GM21576 (cell line): ENCODE results near the gene BORCS5.

Source experiments
- ATAC-seq: cut with Tn5 transposase; IDR thresholded peaks from one replicate; pipeline ENCODE4 v1.9.1; 2021; ENCODE audit warnings: mild to moderate bottlenecking, moderate library complexity; ENCODE audit not compliant: unreplicated experiment

Gene BORCS5

DNA sequence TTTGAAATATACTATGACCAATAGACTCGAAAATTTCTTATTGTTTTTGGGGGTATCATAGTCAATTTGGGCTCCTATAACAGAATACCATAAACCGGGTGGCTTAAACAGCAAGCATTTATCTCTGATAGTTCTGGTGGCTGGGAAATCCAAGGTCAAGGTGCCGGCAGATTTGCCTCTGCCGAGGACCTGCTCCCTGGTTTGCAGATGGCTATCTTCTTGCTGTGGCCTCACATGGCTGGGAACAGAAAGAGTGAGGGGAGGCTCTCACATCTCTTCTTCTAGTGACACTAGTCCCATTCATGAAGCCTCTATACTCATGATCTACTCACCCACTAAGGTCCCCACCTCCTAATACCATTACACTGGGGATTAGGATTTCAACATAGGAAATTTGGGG is 70.7 kb downstream of the BORCS5 start:
- no peak for ATAC-seq

DNA sequence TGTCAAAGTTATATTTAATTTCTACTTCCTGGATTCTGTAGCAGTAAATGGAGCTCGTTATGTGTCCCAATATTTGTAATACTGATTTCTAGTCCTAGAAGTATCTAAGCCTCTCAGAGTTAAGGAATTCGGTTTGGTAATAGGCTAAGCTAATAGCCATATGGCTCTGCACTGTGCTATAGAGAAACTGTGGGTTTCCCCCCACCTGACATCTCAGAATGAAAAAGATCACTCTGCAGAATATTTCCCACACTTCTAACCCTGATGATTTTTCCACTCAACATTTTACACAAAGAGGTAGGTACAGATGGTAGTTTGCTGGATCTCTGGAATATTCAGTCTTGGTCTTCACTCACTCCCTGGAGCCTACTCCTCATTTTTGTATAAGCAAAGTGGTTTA is 71.2 kb downstream of the BORCS5 start:
- no peak for ATAC-seq

DNA sequence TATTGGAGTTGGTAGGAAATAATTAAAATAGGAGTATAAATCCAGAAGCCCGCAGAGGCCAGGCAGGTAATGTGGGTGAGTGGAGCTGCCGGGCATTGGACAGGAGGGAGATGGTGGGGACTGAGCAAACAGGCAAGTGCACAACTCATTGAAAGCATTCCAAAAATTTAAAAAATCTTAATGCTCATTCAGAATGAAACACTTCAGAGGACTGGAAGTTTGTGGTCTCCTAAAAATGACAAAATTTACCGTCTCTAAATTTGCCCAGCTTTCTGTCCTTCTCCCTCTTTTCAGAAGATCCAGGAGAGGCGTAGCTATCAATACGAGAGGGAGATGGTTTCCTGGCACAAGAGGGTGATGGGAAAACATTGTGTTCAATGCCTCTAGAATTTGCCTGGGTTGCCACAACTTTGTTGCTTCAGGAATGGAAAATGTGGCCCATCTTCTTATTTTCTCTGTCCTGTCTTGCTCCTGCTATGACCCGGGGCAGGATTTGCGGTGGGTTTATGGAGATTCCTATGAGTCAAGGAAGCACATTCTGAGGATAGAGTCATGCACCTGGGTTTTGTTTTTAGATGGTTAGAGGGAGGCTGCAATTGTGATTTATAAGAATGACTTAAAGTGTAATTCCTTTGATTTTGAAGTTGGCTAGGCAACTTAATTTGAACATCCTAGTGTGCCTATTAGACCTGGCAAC is 72.2 kb downstream of the BORCS5 start:
- ATAC-seq, result no peak

DNA sequence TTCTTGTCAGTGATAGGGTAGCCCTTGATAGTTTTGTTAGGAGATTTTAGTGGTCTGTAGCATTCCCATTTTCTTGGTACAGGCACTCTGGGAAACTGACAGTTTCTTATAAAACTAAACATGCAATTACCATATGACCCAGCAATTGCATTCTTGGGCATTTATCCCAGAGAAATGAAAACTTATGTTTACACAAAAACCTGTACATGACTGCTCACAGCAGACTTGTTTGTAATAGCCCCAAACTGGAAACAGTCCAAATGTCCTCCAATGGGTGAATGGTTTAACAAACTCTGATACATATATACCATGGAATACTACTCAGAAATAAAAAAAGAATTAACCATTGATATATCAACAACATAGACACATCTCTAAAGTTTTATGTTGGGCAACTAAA is 75.5 kb downstream of the BORCS5 start:
- no peak for ATAC-seq

DNA sequence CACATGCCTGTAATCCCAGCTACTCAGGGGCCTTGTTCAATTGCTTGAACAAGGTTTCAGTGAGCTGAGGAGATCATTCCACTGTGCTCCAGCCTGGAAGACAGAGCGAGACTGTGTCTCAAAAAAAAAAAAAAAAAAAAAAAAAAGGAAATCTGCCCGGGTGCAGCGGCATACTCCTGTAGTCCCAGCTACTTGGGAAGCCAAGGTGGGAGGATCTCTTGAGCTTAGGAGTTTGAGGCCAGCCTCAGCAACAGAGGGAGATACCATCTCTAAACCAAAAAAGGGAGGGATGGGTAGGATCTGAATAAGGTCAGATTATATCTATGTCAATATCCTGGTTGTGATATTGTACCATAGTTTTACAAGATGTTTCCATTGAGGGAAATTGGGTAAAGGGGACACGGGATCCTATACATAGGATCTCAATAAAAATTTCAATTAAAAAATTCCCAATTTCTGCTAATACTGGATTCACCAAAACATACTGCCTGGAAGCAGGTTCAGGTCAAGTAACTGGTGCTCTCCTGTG is 76.4 kb downstream of the BORCS5 start:
- no peak for ATAC-seq

DNA sequence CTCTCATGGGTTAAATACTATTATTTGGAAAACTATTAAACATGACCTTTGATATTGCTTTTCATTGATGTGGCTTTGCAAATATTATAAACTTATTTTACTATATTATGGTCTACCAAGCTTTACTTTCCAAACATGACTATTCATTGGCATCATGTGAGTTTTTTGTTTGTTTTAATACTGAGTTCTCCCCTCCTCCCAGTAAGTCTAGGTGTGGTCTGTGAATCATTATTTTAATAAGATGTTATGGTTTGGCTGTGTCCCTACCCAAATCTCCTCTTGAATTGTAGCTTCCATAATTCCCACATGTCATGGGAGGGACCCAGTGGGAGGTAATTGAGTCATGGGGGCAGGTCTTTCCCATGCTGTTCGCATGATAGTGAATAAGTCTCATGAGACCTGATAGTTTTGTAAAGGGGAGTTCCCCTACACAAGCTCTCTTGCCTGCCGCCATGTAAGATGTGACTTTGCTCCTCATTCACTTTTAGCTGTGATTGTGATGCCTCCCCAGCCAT is 80.0 kb downstream of the BORCS5 start:
- ATAC-seq, result no peak

DNA sequence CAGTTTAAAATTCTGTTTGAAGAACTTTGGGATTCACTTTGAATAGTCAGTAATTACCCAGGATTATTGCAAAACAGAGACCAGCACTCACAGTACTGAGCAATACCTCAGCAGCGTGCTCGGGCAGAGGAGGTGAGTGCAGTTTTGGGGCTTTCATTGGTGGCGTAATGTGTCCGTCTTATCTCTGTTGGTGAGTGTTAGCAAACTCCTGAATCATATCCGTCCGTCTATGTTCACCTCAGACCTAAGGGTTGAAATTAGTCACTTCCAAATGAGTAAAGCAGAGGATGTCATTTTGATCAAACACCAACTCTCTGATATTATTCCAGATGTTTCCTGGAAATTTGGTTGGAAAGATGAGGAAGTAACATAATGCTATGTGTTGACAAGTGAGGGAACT is 82.8 kb downstream of the BORCS5 start:
- no peak for ATAC-seq

DNA sequence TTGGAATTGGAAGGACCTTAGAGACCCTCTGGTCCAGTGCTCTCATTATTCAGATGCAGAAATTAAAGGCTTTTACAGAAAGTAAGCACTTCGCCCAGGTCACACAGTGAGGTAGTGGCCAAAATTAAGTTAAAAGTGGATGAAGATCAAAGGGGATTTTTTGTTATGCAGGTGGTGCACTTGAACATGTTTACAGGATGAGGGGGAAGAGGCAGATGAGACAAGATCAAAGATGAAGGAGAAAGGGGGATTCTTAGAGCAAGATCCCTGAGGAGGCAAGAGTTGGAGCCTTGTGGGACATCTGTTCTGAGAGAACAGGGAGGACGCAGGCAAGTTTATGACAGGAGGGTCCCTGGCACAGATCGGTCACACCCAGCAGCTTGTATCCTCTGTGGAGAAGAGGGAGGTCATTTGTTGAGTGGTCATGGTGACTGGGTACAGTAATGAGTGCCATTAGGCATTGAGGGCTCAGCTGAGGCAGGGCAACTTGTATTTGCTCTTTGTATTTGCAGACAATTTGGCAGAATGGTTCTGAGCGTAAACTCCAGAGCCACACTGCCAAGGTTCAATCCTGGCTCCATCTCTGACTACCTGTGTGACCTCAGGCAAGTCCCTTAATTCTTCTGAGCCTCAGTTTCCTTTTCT is 84.0 kb downstream of the BORCS5 start:
- no peak for ATAC-seq

DNA sequence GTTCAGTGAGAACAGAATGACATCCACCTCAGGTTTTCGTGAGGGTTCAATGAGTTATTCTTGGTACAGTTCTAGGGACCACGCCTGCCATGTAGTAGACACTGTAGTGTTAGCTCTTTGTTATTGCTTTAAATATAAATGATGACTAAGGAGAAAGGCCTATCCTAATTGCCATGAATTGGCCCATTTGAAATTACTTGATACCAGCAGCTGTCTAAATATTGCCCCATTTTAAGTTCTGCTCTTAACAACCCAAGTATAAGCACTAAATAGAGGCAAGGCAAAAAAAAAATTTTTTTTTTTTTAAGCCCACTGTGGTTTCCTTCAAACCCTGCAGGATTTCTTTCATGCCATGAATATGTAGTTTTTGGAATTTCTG is 84.5 kb downstream of the BORCS5 start:
- no peak for ATAC-seq

DNA sequence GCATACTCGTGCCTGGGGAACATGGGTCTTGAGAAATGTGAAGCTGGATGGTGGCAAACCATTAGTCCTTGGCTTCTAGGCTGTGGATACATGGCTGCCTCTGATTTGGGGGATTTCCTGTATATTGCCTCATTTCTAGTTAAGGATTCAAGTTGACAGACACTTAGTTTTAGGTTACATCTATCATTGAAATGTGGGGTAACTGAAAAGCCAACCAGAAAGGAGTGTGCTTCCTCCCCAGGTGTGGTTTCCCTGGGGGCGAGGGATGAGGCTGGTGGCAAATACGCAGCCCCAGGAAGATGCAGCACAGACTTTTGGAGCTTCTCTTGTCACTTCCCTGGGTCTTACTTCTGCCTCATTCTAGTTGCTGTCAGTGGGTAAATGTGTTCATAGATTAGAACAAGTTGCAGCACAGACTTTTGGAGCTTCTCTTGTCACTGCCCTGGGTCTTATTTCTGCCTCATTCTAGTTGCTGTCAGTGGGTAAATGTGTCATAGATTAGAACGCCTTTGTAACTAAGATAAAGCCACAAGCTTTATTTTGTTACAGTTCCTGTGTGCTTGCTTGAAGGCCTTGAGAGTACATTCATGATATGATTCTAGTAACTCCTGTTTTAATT is 85.1 kb downstream of the BORCS5 start:
- no peak for ATAC-seq

DNA sequence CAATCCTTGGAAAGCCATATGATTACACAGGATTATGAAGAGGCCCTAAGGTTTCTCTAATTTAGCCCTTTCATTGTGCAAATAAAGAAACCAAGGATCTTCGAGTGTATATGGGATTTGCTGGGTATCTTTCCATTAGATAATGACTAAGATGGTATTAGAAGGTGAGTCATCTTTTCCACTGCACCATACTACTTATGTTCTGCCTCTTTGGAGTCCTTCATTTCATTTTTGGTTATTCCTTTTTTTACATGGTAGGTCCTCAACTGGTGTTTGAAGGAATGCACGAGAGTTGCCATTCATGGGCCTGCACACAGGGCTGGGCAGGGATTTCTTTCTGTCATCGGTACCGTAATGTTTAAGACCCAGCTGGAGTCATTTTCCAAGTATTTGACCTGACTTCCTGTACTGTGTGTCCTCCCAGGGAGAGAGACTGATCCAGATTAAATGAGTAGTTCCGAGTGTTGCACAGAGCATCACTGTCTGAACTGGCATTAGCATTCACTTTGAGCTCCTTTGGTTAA is 85.7 kb downstream of the BORCS5 start:
- no peak for ATAC-seq

DNA sequence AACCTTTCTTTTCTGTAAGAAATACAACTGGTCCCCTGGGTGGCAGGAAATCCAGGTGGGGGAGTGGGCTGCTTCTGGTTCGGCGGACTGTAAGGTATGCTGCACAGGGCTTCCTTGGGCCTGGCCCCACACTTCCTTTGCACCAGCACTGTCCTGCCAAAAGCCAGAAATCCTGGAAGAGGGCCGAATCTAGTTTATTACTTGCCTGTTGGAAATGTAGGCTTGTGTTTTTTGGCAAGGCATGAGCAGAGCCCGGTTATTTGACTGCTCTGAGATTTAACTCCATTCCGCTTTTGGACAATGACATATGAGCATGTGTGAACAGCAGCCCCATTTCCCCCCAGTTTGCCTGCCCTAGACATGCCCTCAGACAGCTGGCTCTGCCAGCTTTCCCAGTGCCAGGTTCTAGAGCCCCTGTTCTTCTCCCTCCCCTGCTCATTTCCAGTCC is 86.6 kb downstream of the BORCS5 start:
- ATAC-seq, result no peak

DNA sequence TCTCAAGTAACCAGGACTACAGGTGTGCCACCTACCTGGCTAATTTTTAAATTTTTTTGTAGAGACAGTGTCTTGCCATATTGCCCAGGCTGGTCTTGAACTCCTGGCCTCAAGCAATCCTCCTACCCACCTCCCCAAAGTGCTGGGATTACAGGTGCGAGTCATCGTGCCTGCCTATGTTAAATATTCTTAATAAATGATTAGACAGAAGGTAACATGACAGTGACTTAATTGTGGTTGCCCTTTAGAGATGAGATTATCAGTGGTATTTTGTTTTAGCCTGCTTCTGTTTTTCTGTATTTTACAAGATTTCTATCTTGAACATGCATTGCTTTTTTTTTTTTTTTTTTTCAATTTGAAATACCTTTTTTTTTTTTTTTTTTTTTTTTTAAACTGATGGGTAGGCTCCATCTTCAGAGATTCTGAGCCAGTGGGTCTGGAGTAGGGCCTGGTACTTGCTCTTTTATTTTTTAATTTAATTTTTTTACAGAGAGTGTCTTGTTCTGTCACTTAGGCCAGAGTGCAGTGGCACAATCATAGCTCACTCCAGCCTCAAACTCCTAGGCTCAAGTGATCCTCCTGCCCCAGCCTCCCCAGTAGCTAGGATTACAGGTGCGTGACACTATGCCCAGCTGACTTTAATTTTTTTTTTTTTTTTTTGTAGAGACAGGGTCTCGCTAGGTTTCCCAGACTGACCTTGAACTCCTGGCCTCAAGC is 88.4 kb downstream of the BORCS5 start:
- ATAC-seq, result no peak

DNA sequence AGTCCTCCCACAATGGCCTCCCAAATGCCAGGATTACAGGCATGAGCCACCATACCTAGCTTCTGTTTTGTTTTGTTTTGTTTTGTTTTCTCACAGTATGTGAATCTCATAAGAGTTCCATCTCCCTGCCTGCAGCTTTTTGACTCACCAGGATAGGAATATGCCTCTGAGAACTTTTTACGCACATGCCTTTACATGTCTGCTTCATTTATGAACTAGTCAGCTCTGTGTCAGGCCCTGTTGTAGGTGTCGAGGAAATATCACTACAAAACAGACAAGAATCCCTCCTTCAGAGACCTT is 89.0 kb downstream of the BORCS5 start:
- ATAC-seq, result no peak

DNA sequence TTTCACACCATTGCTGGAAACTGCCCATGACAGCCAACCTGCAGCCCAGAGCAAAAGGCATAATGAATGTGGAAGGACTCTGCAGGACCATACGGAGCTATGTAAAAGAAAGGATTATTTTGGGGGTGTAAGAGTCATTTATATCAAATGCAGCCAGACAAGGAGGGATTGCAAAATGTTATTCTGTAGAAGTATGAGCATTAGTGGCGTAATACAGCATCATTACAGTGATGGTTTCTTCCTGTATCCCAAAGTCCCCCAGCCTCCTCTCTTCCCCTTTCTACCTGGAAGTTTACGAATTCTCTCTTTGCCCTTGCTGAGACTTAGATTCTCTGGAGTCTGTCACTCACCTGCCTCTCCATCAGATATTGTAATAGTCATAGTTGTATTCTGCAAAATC is 89.9 kb downstream of the BORCS5 start:
- ATAC-seq, result no peak

DNA sequence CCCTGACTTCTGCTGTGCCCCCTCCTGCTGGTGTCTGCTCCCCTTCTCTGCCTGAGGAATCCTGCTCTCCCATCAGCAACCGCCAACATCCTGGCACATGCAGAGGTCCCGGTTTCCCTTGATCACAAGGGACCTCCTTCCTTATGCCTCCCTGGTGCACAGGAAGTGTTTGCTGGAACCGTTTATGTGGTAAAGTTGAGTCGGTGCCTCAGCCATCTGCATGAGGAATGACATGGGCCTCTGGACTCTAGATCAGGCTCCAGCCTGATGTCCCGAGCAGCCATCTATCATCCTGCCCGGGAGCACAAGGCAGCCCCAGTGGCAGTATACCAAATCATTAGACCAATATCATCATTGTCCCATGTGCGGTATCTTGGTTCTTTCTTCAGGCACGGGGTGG is 90.4 kb downstream of the BORCS5 start:
- no peak for ATAC-seq

DNA sequence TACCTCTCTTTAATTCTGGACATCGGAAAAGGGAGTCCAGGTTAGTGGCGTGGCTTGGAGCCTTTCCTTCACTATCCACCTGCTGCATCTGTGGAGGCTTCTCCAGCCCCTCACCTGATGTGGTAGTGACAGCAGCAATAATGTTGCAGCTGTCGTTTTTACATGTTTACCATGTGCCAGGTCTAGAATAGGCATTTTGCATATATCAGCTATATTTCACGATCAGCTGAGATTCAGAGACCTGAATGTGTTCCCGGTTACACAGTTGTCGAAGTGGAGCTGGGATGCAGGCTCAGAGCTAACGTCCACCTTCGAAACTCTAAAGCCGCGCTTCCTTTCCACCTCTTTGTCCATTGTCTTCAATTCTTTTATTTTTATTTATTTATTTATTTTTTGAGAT is 91.0 kb downstream of the BORCS5 start:
- no peak for ATAC-seq

DNA sequence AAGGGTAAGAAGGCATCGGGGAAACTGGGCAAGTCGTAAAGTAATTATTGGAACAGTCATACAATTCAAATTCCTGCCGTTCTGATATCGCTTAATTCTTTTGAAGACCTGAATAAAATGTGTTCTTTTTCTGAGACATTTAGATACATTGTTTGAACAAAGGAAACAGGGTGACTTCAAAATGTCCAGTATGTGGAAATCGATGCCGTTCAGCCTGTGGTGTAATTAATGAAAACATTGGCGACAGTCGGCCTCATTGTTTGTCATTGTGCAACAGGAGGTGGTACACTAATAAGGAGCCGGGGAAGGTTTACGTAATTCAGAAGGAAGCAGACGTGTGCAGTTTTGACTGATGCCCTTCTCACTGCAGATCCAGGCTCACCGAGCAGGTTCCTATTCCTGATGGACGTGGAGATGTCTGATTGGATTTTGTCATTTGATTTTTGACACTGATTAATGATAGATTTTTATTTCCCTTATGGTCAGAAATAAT is 92.7 kb downstream of the BORCS5 start:
- no peak for ATAC-seq

DNA sequence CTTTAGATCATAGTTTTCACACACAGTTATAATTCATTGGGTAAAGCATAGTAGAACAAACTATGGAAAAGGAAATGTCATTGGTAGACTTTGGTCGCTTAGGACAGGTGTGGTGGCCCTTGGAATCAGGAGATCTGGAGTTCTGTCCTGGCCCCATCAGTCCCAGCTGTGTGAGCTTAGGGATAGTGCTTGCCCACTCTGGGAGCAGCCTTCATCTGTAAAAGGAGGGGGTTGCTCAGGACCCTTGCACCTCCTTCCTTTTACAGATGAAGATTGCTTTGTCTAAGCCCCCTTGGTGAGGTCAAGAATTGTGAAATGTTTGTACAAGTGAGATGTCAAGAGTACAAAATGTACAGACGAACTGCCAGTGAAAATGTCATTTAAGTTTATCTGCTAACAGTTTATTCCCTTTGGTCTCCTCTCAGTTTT is 93.2 kb downstream of the BORCS5 start:
- ATAC-seq, result no peak

DNA sequence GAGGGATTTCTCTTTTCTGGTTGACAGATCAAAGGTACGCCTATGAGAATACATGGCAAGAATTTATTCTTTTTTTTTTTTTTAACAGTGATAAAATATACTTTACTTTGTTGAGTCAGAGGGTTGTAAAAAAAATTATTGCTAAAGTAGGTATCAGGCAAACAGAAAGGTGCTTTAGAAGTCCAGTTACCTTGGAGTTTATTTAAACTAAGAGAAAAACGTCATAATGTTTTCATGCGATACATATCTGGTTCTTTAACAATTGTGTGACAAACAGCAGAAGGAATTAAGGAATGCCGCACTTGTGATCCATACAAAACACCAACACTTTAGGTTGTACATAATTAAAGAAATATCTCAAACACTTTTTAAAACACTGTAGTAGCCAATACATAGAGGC is 94.2 kb downstream of the BORCS5 start:
- ATAC-seq, result no peak

DNA sequence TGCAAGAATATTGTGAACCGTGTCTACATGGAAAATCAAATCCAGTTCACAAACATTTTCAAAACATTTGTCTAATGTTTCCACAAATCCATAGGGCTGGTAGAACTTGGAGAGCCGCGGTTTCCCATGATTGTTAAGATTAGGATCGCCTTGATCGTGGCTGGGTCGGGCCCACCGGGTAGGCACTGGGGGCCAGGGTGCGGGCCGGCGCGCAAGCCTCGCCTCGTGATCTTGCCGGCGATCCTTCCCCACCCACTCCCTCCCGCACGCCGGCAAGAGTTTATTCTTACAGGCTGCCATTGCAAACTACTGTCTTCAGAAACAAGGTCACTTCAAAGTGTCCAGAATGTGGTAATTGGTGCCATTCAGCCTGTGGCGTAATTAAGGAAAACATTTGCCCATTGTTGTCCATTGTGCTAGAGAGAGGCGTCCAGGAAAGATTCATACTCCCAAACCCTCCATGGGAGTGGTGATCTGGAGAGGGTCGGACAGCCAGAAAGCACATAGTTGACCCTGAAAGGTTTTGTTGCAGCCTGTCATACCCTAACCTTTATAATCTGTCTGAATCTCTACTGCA is 95.5 kb downstream of the BORCS5 start:
- no peak for ATAC-seq
